Adrenal gland (tissue), 12 donors: ENCODE measurements around the gene CD247. TPM values are rescaled to one million over a fixed set of nuclear protein-coding genes. Genes with fewer than 3 reads are reported as not detected.

Experiments
- DNase-seq, 7 donors: peaks; one replicate each; pipeline ENCODE4 v3.0.0-alpha.2; 2019 to 2020
- H3K27ac ChIP-seq, 5 donors: fragments of 200-600 bp; sonication (generic) in 4 of 5; 1 replicate in 3 of 5; 2 replicates in 2 of 5; pipeline versions ENCODE4 v1.5.1 to v1.8.0; 2016 to 2020; ENCODE audit warnings: mild to moderate bottlenecking in 1 of 5
- H3K27me3 ChIP-seq: fragments of 200-600 bp; 2 replicates; pipeline ENCODE4 v1.8.0; 2021
- H3K36me3 ChIP-seq, 2 donors: fragments of 200-600 bp; replicated peaks in 1 of 2; 1 replicate in 1 of 2; 2 replicates in 1 of 2; pipeline versions ENCODE4 v1.5.1 to v1.8.0; 2018 to 2022
- H3K4me1 ChIP-seq, 2 donors: fragments of 200-600 bp; replicated peaks in 1 of 2; 1 replicate in 1 of 2; 2 replicates in 1 of 2; pipeline versions ENCODE4 v1.5.1 to v1.8.0; 2018 to 2021
- H3K4me3 ChIP-seq, 4 donors: fragments of 200-600 bp; sonication (generic) in 3 of 4; one replicate each; pipeline ENCODE4 v1.5.1; 2016 to 2018
- H3K9me3 ChIP-seq, 3 donors: fragments of 200-600 bp; sonication (generic) in 1 of 3; replicated peaks in 1 of 3; 1 replicate in 2 of 3; 2 replicates in 1 of 3; pipeline versions ENCODE4 v1.5.1 to v1.8.0; 2016 to 2021
- CTCF ChIP-seq, 6 experiments: fragments of 450-650 bp in 4 of 6; fragments of 200-600 bp in 2 of 6; sonication (generic) in 1 of 6; IDR thresholded peaks; 1 replicate in 5 of 6; 2 replicates in 1 of 6; pipeline versions ENCODE4 v1.5.1 to v1.8.0; 2016 to 2021; ENCODE audit warnings: antibody characterized with exemption in 6 of 6, mild to moderate bottlenecking in 2 of 6, moderate library complexity in 1 of 6
- POLR2A ChIP-seq, 2 donors: fragments of 450-650 bp; IDR thresholded peaks; one replicate each; pipeline ENCODE4 v1.6.1; 2017; ENCODE audit warnings: antibody characterized with exemption in 2 of 2, mild to moderate bottlenecking in 2 of 2, moderate library complexity in 1 of 2
- WGBS, 4 donors: extraction: QIAGEN DNeasy Blood & Tissue Kit in 2 of 4; methylation state at CpG; one replicate each; pipeline versions ENCODE4 v1.1.5 to v1.1.7; 2013 to 2017; 5-methylcytosine and 5-hydroxymethylcytosine counted together
- intact Hi-C, 2 donors: fragments of 100-400 bp; cut with DNase I; formaldehyde crosslinking; loops; one replicate each; pipeline versions ENCODE4 v1.14.1 to v1.15.0; 2022 to 2023
- polyA plus RNA-seq, 3 donors: library from polyadenylated mRNA; stranded (reverse); fragments of 200-250 nt in 2 of 3; fragments of 350-450 nt in 1 of 3; fragmentation: Illumina TruSeq in 1 of 3; extraction: RNeasy Lipid Tissue Mini Kit (QIAGEN cat#74804) in 1 of 3; gene quantifications; one replicate each; pipeline ENCODE4 v1.2.3, GENCODE V29; 2013 to 2014
- total RNA-seq, 9 donors: library from RNA; depleted of rRNA in 4 of 9; stranded (reverse); fragments of >200 nt in 4 of 9; fragments of 120-200 nt in 1 of 9; fragmentation: NEBNext Ultra II Directional in 1 of 9; extraction: Animal tissue kit (Norgen Biotek cat#: 25700) in 1 of 9; gene quantifications; one replicate each; pipeline versions ENCODE4 v1.1.0 to v1.2.4, GENCODE V29; 2013 to 2023
- donor health status: healthy with polysubstance abuse.
- donor health status: Bipolar disorder and iron deficiency.
- donor health status: DM: yes; HTN: yes; CAD: no.
- donor health status: DM: no; HTN: no; CAD: no.
- donor health status: DM: no; HTN: no; CAD: no.
- donor health status: DM: yes; HTN: yes; CAD: no.

The CD247 gene
- total and polyA plus RNA-seq, 12 donors, result 0.26 to 2.3 (median 1.2) TPM; not detected in 1

DNA sequence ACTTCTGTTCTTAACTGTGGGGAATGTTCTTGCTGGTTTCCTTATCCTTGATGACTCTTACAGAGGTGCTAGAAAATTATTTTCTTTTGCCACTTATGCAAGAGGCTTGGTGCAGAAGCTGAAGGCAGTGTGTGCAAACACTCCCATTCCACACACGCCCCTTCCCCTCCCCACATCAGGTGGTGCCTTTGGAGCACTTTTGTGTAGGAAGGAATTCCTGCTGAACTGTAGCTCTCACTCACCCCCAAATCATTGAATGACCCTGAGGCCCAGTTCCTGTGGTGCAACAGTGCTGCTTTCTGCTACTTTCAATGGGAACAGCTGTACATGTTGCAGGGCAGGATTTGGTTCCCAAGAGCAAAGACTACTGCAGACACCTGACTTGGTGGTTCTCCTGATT lies 101.8 kb downstream of the CD247 start:
- peaks cover 0 to 14% of the 10 kb centered on the region in 2 donors for H3K36me3 ChIP-seq
- no peaks in the 10 kb centered on the region for H3K9me3 ChIP-seq
- 75 to 92% (median 87%) methylated on average over 1 of the region's 1 CpG for WGBS, 4 donors
- intact Hi-C loops, result no loop called here
- H3K27me3 ChIP-seq, result no peaks in the 10 kb centered on the region
- DNase-seq, result no peak
- no peak overlapping the region for H3K4me3 ChIP-seq
- no peak overlapping the region for H3K27ac ChIP-seq
- TF ChIP-seq POLR2A (IDR thresholded peaks at IDR 0.05) (no peak), CTCF (IDR thresholded peaks at IDR 0.05) (no peak)
- H3K4me1 ChIP-seq, result no peaks in the 10 kb centered on the region

DNA sequence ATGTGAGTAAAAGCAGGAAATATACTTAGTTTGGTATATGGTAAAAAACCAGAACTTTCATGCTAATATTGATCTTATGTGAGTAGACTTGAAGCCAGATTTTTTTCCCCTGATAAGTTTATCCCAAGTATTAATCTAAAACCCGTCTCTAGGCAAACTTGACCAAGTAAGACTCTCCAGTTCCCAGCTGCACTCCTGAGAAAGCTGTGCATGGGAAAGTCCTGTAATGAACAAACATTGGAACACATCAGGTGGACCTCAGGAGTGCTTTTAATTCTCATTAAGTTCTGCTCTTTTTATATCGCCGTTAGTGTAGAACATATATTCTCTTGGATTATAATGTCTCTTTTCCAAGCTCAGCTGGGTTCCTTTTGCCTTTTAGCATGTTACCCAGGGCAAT lies 105.0 kb downstream of the CD247 start:
- Histone ChIP-seq H3K9me3 (no peaks in the 10 kb centered on the region), H3K4me3 (no peak overlapping the region), H3K27me3 (no peaks in the 10 kb centered on the region), H3K36me3 (peaks cover 0 to 14% of the 10 kb centered on the region in 2 donors), H3K27ac (no peak overlapping the region), H3K4me1 (no peaks in the 10 kb centered on the region)
- DNase-seq, result no peak
- WGBS, 4 donors, result 80 to 90% (median 85%) methylated on average over 3 of the region's 3 CpGs
- intact Hi-C loops, result no loop called here
- no peak for TF ChIP-seq POLR2A (IDR thresholded peaks at IDR 0.05)
- no peak for TF ChIP-seq CTCF (IDR thresholded peaks at IDR 0.05)

DNA sequence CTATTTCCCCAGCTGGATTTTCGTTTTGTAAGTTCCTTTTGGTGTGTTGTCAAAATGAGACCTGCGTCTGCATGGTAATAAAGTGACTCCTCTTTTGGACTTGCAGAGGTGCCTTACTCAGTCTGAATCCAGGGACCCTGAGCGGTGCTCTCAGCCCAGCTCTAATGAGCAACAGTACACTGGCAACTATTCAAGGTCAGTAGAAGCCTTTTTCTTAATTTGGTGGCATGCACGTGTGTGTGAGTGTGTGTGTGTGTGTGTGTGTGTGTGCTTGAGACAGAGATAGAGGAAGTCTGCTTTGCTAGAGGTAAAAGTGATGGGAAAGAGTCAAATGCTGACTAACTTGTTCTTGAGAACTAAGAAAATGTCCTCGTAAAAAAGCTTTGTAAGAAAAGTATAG lies 105.4 kb downstream of the CD247 start:
- H3K27ac ChIP-seq, result no peak overlapping the region
- no peaks in the 10 kb centered on the region for H3K27me3 ChIP-seq
- 42 to 51% (median 48%) methylated on average over 5 of the region's 5 CpGs for WGBS, 4 donors
- peak; percentile 45 to 81 (median 77) for DNase-seq
- peaks cover 0 to 14% of the 10 kb centered on the region in 2 donors for H3K36me3 ChIP-seq
- no peak overlapping the region for H3K4me3 ChIP-seq
- intact Hi-C loops, result no loop called here
- TF ChIP-seq POLR2A (IDR thresholded peaks at IDR 0.05) (peak in 1 of 2 donors; percentile 30), CTCF (IDR thresholded peaks at IDR 0.05) (no peak)
- no peaks in the 10 kb centered on the region for H3K9me3 ChIP-seq
- no peaks in the 10 kb centered on the region for H3K4me1 ChIP-seq

DNA sequence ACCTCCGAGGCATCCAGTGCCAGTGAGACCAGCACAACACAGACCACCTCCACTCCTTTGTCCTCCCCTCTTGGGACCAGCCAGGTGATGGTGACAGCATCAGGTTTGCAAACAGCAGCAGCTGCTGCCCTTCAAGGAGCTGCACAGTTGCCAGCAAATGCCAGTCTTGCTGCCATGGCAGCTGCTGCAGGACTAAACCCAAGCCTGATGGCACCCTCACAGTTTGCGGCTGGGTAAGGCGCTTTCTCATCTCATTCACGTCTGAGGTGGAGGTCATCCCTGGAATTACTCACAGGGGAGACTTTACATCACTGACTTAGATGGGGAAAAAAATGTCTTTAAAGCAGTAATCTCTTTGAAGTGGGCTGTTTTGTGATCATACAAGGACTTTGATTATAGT lies 106.3 kb downstream of the CD247 start:
- WGBS, 4 donors, result 82 to 92% (median 86%) methylated on average over 4 of the region's 4 CpGs
- Histone ChIP-seq H3K4me1 (no peaks in the 10 kb centered on the region), H3K27ac (no peak overlapping the region), H3K36me3 (peaks cover 0 to 14% of the 10 kb centered on the region in 2 donors), H3K4me3 (no peak overlapping the region), H3K27me3 (no peaks in the 10 kb centered on the region), H3K9me3 (no peaks in the 10 kb centered on the region)
- no peak for DNase-seq
- no peak for TF ChIP-seq CTCF (IDR thresholded peaks at IDR 0.05)
- no peak for TF ChIP-seq POLR2A (IDR thresholded peaks at IDR 0.05)
- intact Hi-C loops, result no loop called here
